Measurements from ENCODE around the gene JAM2. TPM values are rescaled to one million over a fixed set of nuclear protein-coding genes. Genes with fewer than 3 reads are reported as not detected.

Gene JAM2
- total RNA-seq, 1 donor from 2014 or later: 9.1 TPM

DNA sequence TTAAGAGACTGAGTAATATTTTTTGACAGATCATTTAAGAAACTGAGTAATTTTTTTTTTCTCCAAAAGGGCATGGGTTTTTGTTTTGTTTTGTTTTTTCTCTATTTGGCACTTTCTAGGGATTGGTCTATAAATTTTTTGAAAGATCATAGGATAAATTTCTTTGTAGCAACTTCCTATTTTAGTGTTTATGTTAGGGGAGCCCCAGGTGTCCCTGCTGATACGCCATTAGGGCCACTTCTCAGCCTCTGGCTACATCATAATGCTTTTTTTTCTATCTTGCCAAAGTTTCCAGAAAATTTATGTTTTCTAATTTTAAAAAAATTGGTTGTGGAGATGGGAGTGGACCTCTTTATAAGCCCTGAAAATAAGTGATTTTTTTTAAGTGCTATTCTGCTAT is 98.4 kb downstream of the JAM2 start:
- H3K9me3 ChIP-seq: no peaks in the 10 kb centered on the region
- H3K36me3 ChIP-seq: no peaks in the 10 kb centered on the region
- no peaks in the 10 kb centered on the region for H3K27me3 ChIP-seq
- DNase-seq (ENCODE audit: extremely low spot score in 2 of 2): no peak
- H3K27ac ChIP-seq: no peak overlapping the region
- intact Hi-C loops (cut with DNase I): no loop called here
- TF ChIP-seq POLR2AphosphoS5 (IDR thresholded peaks at IDR 0.05; ENCODE audit: insufficient read depth in 1 of 2, low read depth in 1 of 2) (no peak), POLR2A (IDR thresholded peaks at IDR 0.05) (no peak)
- TF ChIP-seq, protein P1, sequence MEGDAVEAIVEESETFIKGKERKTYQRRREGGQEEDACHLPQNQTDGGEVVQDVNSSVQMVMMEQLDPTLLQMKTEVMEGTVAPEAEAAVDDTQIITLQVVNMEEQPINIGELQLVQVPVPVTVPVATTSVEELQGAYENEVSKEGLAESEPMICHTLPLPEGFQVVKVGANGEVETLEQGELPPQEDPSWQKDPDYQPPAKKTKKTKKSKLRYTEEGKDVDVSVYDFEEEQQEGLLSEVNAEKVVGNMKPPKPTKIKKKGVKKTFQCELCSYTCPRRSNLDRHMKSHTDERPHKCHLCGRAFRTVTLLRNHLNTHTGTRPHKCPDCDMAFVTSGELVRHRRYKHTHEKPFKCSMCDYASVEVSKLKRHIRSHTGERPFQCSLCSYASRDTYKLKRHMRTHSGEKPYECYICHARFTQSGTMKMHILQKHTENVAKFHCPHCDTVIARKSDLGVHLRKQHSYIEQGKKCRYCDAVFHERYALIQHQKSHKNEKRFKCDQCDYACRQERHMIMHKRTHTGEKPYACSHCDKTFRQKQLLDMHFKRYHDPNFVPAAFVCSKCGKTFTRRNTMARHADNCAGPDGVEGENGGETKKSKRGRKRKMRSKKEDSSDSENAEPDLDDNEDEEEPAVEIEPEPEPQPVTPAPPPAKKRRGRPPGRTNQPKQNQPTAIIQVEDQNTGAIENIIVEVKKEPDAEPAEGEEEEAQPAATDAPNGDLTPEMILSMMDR (IDR thresholded peaks at IDR 0.05): no peak
- H3K4me3 ChIP-seq: no peak overlapping the region
- H3K4me1 ChIP-seq: peaks cover 41% of the 10 kb centered on the region

DNA sequence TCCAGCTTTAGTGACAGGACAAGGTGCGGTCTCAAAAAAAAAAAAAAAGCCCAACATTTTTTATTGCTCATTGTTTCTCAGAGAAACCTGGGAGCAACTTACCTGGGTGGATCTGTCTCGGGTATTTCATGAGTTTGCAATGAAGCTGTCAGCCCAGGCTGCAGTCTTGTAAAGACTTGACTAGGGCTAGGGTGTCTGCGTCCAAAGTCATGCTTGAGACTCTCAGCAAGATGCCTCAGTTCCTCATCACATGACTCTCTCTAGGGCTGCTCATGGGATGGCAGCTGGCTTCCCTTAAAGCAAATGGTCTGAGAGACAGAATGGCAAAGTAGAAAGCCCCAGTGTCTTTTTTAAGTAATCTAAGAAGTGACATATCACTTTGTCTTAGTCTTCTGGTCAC is 103.8 kb downstream of the JAM2 start:
- Histone ChIP-seq H3K27ac (no peak overlapping the region), H3K4me3 (no peak overlapping the region), H3K9me3 (no peaks in the 10 kb centered on the region), H3K36me3 (peaks cover 0 to 7% of the 10 kb centered on the region in 2 donors), H3K27me3 (no peaks in the 10 kb centered on the region), H3K4me1 (peaks cover 9% of the 10 kb centered on the region)
- TF ChIP-seq POLR2A (IDR thresholded peaks at IDR 0.05): no peak
- TF ChIP-seq POLR2AphosphoS5 (IDR thresholded peaks at IDR 0.05; ENCODE audit: insufficient read depth in 1 of 2, low read depth in 1 of 2): no peak
- TF ChIP-seq, protein P1 (IDR thresholded peaks at IDR 0.05): no peak
- DNase-seq (ENCODE audit: extremely low spot score in 2 of 2): no peak
- intact Hi-C loops (cut with DNase I): no loop called here

DNA sequence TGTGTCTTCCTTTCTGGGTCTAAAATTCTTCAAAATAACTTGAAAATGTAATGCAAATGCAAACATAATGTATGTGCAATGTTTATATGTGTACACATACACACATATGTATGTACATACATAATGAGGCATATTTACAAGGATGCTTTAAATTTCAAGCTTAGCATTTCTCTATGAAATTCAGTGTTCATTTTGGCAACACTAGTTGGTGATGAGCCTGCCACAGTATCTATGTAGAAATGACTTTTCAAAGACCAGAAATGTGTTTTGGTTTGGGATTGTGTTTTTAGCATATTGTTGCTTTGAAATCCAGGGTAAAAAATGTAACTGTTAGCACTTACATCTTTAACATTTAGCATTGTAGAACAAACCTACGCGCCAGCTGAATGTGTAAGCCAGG is 105.8 kb downstream of the JAM2 start:
- no peaks in the 10 kb centered on the region for H3K4me1 ChIP-seq
- DNase-seq (ENCODE audit: extremely low spot score in 2 of 2): no peak
- H3K36me3 ChIP-seq: peaks cover 0 to 23% of the 10 kb centered on the region in 2 donors
- intact Hi-C loops (cut with DNase I): no loop called here
- TF ChIP-seq, protein P1 (IDR thresholded peaks at IDR 0.05): no peak
- TF ChIP-seq POLR2A (IDR thresholded peaks at IDR 0.05) (no peak), POLR2AphosphoS5 (IDR thresholded peaks at IDR 0.05; ENCODE audit: insufficient read depth in 1 of 2, low read depth in 1 of 2) (no peak)
- no peaks in the 10 kb centered on the region for H3K9me3 ChIP-seq
- no peaks in the 10 kb centered on the region for H3K27me3 ChIP-seq
- no peak overlapping the region for H3K27ac ChIP-seq
- no peak overlapping the region for H3K4me3 ChIP-seq

DNA sequence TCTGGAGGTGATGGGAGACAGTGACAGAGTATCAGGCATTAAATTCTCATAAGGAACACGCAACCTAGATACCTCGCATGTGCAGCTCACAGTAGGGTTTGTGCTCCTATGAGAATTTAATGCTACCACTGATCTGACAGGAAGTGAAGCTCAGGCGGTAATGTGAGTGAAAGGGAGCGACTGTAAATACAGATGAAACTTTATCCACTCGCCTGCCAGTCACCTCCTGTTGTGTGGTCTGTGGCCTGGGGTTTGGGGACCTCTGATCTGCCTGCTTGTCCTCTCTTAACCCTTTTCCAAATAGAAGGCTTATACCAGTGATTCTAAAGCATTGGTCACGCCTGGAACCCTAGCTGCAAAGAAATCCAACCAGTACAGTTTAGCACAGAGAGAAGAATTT is 111.0 kb downstream of the JAM2 start:
- H3K27me3 ChIP-seq: no peaks in the 10 kb centered on the region
- H3K4me1 ChIP-seq: no peaks in the 10 kb centered on the region
- intact Hi-C loops (cut with DNase I): no loop called here
- no peak for DNase-seq (ENCODE audit: extremely low spot score in 2 of 2)
- no peaks in the 10 kb centered on the region for H3K9me3 ChIP-seq
- no peak overlapping the region for H3K4me3 ChIP-seq
- TF ChIP-seq, protein P1 (IDR thresholded peaks at IDR 0.05): no peak
- TF ChIP-seq POLR2AphosphoS5 (IDR thresholded peaks at IDR 0.05; ENCODE audit: insufficient read depth in 1 of 2, low read depth in 1 of 2): no peak
- no peak for TF ChIP-seq POLR2A (IDR thresholded peaks at IDR 0.05)
- H3K27ac ChIP-seq: no peak overlapping the region
- H3K36me3 ChIP-seq: peaks cover 0 to 49% of the 10 kb centered on the region in 2 donors

DNA sequence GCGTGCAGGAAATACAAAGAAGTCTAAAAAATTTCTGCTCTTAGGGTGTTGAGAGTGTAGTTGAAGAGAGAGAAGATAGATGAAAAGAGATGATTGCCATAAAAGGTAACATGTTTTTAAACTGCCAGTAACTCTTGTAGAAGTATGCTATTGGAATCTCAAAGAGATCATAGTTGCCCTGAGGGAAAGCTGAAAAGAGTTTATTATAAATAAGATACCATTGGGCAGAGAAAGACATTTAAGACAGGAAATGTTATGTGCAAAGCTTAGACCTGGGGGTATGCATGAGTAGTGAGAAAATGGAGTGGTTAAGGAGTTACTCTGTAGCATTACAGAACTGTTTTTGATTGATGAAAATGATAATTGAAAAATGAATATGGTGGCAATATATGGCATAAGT is 113.4 kb downstream of the JAM2 start:
- DNase-seq (ENCODE audit: extremely low spot score in 2 of 2): no peak
- no peaks in the 10 kb centered on the region for H3K4me1 ChIP-seq
- H3K36me3 ChIP-seq: peaks cover 0 to 48% of the 10 kb centered on the region in 2 donors
- no peaks in the 10 kb centered on the region for H3K27me3 ChIP-seq
- no peak for TF ChIP-seq POLR2A (IDR thresholded peaks at IDR 0.05)
- no peaks in the 10 kb centered on the region for H3K9me3 ChIP-seq
- no peak overlapping the region for H3K4me3 ChIP-seq
- H3K27ac ChIP-seq: no peak overlapping the region
- intact Hi-C loops (cut with DNase I): no loop called here

All from vagina (tissue), 2 donors.